ENCODE results near the gene CHRND.

DNA sequence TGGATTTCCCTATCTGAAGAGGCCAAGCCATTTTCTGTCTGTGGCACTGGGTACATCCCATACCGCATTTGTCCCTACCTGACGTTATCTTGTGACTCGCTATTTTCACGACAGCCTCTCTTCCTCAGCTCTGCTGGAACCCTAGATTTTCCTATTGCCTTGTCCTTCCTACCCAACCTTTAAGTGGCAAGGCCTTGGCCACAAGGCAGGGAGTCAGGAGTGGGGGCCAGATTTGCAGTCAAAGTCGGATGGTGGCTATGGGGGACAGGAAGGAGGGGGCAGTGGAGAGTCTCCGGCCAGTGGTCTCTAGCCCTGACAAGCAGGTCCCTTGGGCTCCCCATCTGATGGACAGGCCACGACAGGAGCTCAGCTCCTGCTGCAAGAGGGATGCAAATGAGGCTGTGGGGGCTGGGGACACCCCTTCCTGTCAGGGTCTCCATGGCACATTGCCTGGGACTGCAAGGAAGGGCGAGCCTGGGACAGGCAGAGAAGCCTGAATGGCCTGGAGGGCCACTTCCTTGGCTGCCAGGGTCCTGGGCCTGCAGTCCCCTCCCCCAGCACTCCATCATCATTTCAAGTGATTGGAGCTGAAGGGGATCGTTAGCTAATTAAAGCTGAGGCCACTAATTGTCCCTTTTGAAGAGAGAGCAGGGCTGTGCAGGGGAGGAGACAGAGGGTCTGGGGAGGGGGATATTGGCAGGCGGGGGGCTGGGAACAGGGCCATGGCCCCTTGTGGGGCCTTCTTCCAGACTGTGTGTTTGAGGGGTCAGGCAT, 32.1 kb upstream of the CHRND start:
- TF ChIP-seq, protein P1, sequence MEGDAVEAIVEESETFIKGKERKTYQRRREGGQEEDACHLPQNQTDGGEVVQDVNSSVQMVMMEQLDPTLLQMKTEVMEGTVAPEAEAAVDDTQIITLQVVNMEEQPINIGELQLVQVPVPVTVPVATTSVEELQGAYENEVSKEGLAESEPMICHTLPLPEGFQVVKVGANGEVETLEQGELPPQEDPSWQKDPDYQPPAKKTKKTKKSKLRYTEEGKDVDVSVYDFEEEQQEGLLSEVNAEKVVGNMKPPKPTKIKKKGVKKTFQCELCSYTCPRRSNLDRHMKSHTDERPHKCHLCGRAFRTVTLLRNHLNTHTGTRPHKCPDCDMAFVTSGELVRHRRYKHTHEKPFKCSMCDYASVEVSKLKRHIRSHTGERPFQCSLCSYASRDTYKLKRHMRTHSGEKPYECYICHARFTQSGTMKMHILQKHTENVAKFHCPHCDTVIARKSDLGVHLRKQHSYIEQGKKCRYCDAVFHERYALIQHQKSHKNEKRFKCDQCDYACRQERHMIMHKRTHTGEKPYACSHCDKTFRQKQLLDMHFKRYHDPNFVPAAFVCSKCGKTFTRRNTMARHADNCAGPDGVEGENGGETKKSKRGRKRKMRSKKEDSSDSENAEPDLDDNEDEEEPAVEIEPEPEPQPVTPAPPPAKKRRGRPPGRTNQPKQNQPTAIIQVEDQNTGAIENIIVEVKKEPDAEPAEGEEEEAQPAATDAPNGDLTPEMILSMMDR (IDR thresholded peaks at IDR 0.05), result no peak
- TF ChIP-seq POLR2A (IDR thresholded peaks at IDR 0.05), result no peak
